ENCODE data around the gene PCNX2. TPM values are rescaled to one million over a fixed set of nuclear protein-coding genes. Genes with fewer than 3 reads are reported as not detected.

Gene PCNX2
- total RNA-seq, 1 donor: 56.8 TPM

DNA sequence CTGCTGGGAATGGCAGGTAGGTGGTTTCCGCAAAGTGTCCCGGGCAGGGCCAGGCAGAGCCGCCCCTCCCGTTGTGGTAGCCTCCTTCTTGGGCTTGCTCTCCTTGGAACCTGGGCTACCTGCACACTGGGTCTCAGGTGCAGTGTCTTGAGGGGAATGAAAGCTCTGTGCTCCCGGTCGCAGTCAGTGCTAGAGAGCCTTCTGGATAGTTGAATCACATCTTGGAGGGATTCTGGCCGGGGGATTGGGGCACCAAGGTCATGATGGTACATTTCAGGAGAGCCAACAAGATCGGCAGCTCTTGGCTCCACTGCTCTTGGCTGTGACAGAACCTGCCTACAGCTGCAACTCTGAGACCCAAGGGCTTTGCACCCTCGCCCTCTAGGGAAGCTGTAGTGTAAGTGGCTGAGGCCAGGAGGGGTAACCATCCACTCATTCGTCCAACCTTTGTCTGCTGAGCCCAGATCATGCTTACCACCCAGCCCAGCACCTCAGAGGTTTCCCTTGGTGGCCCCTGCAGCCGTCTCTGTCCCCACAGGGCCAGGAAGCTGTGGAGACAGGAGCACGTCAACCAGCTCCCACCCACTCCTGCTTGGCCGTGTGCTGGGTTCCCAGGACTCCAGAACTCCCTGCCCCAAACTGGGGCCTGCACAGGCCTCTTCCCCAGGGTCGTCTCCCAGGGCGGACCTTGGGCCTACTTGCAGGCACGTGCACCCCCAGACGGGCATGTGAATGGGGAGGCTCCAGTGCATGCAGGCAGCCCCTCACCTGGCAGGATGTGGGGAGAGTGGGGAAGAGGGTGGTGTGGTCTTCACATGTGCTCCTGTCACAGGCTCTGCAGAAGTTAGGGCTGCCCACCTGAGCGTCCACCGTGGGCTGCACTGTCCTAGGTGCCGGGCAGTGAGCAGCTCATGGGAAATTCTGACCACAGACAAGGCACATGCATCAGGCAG, 305.1 kb downstream of the PCNX2 start:
- H3K36me3 ChIP-seq (ENCODE audit: insufficient read depth, low read length): no peaks in the 10 kb centered on the region
- no peak overlapping the region for H3K4me2 ChIP-seq (ENCODE audit: insufficient read depth, low read length)
- TF ChIP-seq, protein P1, sequence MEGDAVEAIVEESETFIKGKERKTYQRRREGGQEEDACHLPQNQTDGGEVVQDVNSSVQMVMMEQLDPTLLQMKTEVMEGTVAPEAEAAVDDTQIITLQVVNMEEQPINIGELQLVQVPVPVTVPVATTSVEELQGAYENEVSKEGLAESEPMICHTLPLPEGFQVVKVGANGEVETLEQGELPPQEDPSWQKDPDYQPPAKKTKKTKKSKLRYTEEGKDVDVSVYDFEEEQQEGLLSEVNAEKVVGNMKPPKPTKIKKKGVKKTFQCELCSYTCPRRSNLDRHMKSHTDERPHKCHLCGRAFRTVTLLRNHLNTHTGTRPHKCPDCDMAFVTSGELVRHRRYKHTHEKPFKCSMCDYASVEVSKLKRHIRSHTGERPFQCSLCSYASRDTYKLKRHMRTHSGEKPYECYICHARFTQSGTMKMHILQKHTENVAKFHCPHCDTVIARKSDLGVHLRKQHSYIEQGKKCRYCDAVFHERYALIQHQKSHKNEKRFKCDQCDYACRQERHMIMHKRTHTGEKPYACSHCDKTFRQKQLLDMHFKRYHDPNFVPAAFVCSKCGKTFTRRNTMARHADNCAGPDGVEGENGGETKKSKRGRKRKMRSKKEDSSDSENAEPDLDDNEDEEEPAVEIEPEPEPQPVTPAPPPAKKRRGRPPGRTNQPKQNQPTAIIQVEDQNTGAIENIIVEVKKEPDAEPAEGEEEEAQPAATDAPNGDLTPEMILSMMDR (IDR thresholded peaks at IDR 0.05; ENCODE audit: extremely low read depth, low read depth, low read length): no peak
- DNase-seq (ENCODE audit: insufficient read length, low spot score, missing footprints): peak; percentile 62
- H4K20me1 ChIP-seq (ENCODE audit: insufficient read depth, low read length): no peaks in the 10 kb centered on the region
- no peak overlapping the region for H2AFZ ChIP-seq (ENCODE audit: low read length)
- no peak overlapping the region for H3K4me3 ChIP-seq (ENCODE audit: insufficient read depth, low read length)
- H3K4me1 ChIP-seq (ENCODE audit: insufficient read depth, low read length): no peaks in the 10 kb centered on the region
- H3K9me3 ChIP-seq (ENCODE audit: low read depth, low read length): no peaks in the 10 kb centered on the region
- H3K79me2 ChIP-seq (ENCODE audit: insufficient read depth, low read length): no peaks in the 10 kb centered on the region
- H3K27me3 ChIP-seq (ENCODE audit: insufficient read depth, low read length): no peaks in the 10 kb centered on the region
- no peak overlapping the region for H3K27ac ChIP-seq (ENCODE audit: low read depth, low read length)

DNA sequence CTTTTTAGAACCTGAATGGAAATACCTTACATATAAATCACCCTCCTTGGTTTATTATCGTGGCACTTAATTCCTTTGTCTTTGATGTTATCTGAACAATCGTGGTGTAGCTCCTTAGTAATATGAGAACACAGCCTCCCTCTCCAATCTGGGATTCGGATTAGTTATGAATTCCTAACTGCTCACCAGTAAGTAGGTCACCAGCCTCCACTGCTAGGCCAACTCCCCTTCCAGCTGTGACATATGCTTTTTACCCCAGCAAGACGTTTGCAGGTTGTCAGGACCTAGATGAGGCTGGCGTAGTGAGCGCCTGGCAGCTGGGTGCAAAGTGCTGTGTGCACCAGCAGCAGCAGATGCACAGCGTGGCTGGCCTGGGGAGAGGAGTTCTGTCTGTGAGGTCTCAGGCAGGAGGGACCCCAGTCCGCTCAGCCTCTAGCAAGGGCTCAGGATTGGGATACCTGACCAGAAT, 306.9 kb downstream of the PCNX2 start:
- Histone ChIP-seq H3K9me3 (ENCODE audit: low read depth, low read length) (no peaks in the 10 kb centered on the region), H3K4me2 (ENCODE audit: insufficient read depth, low read length) (no peak overlapping the region), H3K4me1 (ENCODE audit: insufficient read depth, low read length) (no peaks in the 10 kb centered on the region), H3K79me2 (ENCODE audit: insufficient read depth, low read length) (no peaks in the 10 kb centered on the region), H3K36me3 (ENCODE audit: insufficient read depth, low read length) (no peaks in the 10 kb centered on the region), H2AFZ (ENCODE audit: low read length) (no peak overlapping the region), H3K27me3 (ENCODE audit: insufficient read depth, low read length) (no peaks in the 10 kb centered on the region), H3K4me3 (ENCODE audit: insufficient read depth, low read length) (no peak overlapping the region), H3K27ac (ENCODE audit: low read depth, low read length) (no peak overlapping the region), H4K20me1 (ENCODE audit: insufficient read depth, low read length) (no peaks in the 10 kb centered on the region)
- DNase-seq (ENCODE audit: insufficient read length, low spot score, missing footprints): peak; percentile 80
- TF ChIP-seq, protein P1 (IDR thresholded peaks at IDR 0.05; ENCODE audit: extremely low read depth, low read depth, low read length): no peak

DNA sequence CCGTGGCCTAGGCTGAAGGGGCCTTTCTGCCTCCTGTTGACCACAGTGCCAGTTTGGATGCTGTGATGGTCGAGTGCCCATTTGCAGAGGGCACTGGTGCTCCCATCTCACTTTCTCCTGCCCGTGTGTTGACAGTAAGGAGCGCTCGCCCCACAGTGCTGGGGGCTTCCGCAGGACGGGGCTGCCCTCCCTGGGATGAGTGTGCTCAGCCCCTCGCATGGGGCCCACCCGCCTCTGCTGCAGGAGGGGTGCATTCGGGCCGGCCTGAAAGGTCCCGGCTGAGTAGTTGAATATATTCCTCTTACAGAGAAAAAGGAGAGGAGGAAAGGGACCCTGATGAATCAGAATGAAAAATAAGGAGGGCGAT, 307.8 kb downstream of the PCNX2 start:
- peaks cover 2% of the 10 kb centered on the region for H3K4me1 ChIP-seq (ENCODE audit: insufficient read depth, low read length)
- TF ChIP-seq, protein P1 (IDR thresholded peaks at IDR 0.05; ENCODE audit: extremely low read depth, low read depth, low read length): no peak
- no peak overlapping the region for H3K4me2 ChIP-seq (ENCODE audit: insufficient read depth, low read length)
- no peaks in the 10 kb centered on the region for H3K27me3 ChIP-seq (ENCODE audit: insufficient read depth, low read length)
- H3K9me3 ChIP-seq (ENCODE audit: low read depth, low read length): no peaks in the 10 kb centered on the region
- H4K20me1 ChIP-seq (ENCODE audit: insufficient read depth, low read length): no peaks in the 10 kb centered on the region
- no peak for DNase-seq (ENCODE audit: insufficient read length, low spot score, missing footprints)
- H3K36me3 ChIP-seq (ENCODE audit: insufficient read depth, low read length): peaks cover 3% of the 10 kb centered on the region
- H3K27ac ChIP-seq (ENCODE audit: low read depth, low read length): no peak overlapping the region
- H2AFZ ChIP-seq (ENCODE audit: low read length): no peak overlapping the region
- H3K4me3 ChIP-seq (ENCODE audit: insufficient read depth, low read length): no peak overlapping the region
- no peaks in the 10 kb centered on the region for H3K79me2 ChIP-seq (ENCODE audit: insufficient read depth, low read length)

DNA sequence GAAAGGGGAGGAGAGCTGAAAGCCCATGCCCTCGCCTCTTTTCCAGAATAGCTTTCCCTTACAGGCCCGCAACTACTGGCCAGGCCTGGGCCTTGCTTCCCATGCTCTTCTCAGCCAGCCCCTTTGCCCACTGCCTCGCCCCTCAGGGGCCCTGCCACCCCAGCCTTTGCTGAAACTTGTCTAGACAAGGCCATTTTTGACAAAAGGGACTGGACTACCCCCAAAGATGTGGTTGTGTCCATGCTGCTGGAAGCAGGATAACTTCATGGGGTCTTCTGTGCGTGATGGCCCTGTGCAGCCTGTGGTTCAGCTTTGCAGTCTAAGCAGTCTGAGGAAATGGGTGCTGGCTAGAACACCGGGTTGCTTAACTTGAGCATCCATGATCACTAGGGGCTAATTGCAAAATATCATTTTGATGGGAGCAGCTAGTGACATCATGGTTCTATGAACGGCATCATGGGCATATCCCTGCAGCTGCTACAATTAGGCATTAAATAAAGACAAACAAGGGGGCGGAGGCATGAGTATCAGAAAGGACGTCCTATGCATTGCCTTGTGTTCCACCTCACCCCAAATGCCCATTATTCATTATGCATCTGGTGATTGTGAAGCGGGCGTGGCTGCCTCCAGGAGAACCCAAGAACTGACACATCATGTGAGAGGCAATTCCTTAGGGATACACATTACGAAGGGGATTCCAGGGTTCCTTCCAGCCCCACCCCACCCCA, 308.3 kb downstream of the PCNX2 start:
- H3K4me1 ChIP-seq (ENCODE audit: insufficient read depth, low read length): peaks cover 7% of the 10 kb centered on the region
- H2AFZ ChIP-seq (ENCODE audit: low read length): no peak overlapping the region
- no peak overlapping the region for H3K4me2 ChIP-seq (ENCODE audit: insufficient read depth, low read length)
- DNase-seq (ENCODE audit: insufficient read length, low spot score, missing footprints): peak; percentile 29
- H3K9me3 ChIP-seq (ENCODE audit: low read depth, low read length): no peaks in the 10 kb centered on the region
- H3K79me2 ChIP-seq (ENCODE audit: insufficient read depth, low read length): no peaks in the 10 kb centered on the region
- no peak overlapping the region for H3K27ac ChIP-seq (ENCODE audit: low read depth, low read length)
- no peaks in the 10 kb centered on the region for H3K27me3 ChIP-seq (ENCODE audit: insufficient read depth, low read length)
- no peak overlapping the region for H3K4me3 ChIP-seq (ENCODE audit: insufficient read depth, low read length)
- H4K20me1 ChIP-seq (ENCODE audit: insufficient read depth, low read length): no peaks in the 10 kb centered on the region
- TF ChIP-seq, protein P1 (IDR thresholded peaks at IDR 0.05; ENCODE audit: extremely low read depth, low read depth, low read length): no peak
- H3K36me3 ChIP-seq (ENCODE audit: insufficient read depth, low read length): peaks cover 3% of the 10 kb centered on the region
